ENCODE measurements around the gene PABPC1L.

Gene PABPC1L

GRCh38 chr20:44973053-44973452, 63.2 kb downstream of the PABPC1L start:
- H3K4me3 ChIP-seq (replicated peaks; ENCODE audit: low read depth, low read length) = no peak overlapping the region
- no peak for TF ChIP-seq CTCF (IDR thresholded peaks at IDR 0.05; ENCODE audit: low read depth, low read length, missing control alignments)
- no peak for DNase-seq (ENCODE audit: extremely low read depth, low read depth)

- TF ChIP-seq CTCF (IDR thresholded peaks at IDR 0.05; ENCODE audit: low read depth, low read length, missing control alignments) = no peak
- DNase-seq (ENCODE audit: extremely low read depth, low read depth) = no peak
- H3K4me3 ChIP-seq (replicated peaks; ENCODE audit: low read depth, low read length) = no peak overlapping the region
Observed at GRCh38 chr20:44976698-44977097, 66.8 kb downstream of the PABPC1L start.

GRCh38 chr20:44979090-44979621, 69.3 kb downstream of the PABPC1L start:
- H3K4me3 ChIP-seq (replicated peaks; ENCODE audit: low read depth, low read length) = no peak overlapping the region
- TF ChIP-seq CTCF (IDR thresholded peaks at IDR 0.05; ENCODE audit: low read depth, low read length, missing control alignments) = no peak
- no peak for DNase-seq (ENCODE audit: extremely low read depth, low read depth)

GRCh38 chr20:44981736-44982406, 72.0 kb downstream of the PABPC1L start:
- no peak for TF ChIP-seq CTCF (IDR thresholded peaks at IDR 0.05; ENCODE audit: low read depth, low read length, missing control alignments)
- no peak overlapping the region for H3K4me3 ChIP-seq (replicated peaks; ENCODE audit: low read depth, low read length)
- DNase-seq (ENCODE audit: extremely low read depth, low read depth) = no peak

- no peak for DNase-seq (ENCODE audit: extremely low read depth, low read depth)
- no peak for TF ChIP-seq CTCF (IDR thresholded peaks at IDR 0.05; ENCODE audit: low read depth, low read length, missing control alignments)
- no peak overlapping the region for H3K4me3 ChIP-seq (replicated peaks; ENCODE audit: low read depth, low read length)
Observed at GRCh38 chr20:44983093-44983674, 73.3 kb downstream of the PABPC1L start.

- no peak for DNase-seq (ENCODE audit: extremely low read depth, low read depth)
- H3K4me3 ChIP-seq (replicated peaks; ENCODE audit: low read depth, low read length) = no peak overlapping the region
- TF ChIP-seq CTCF (IDR thresholded peaks at IDR 0.05; ENCODE audit: low read depth, low read length, missing control alignments) = no peak
Observed at GRCh38 chr20:44988631-44989171, 78.8 kb downstream of the PABPC1L start.
